ENCODE measurements around the gene ARPC2.

GRCh38 chr2:218188528-218188927, 28.5 kb upstream of the ARPC2 start:
- TF ChIP-seq CTCF (IDR thresholded peaks at IDR 0.05) (no peak), POLR2A (IDR thresholded peaks at IDR 0.05) (no peak), POLR2AphosphoS5 (IDR thresholded peaks at IDR 0.05) (no peak), EP300 (IDR thresholded peaks at IDR 0.05) (no peak)

Data from gastroesophageal sphincter (tissue), 3 donors.